C4-2B (cell line): ENCODE measurements around the gene OR4D11.

Experiments
- CTCF ChIP-seq: fragments of 450-650 bp; conservative IDR thresholded peaks from 2 replicates; pipeline ENCODE4 v1.5.1; 2017; ENCODE audit warnings: mild to moderate bottlenecking
- ZFX ChIP-seq: fragments of 450-650 bp; IDR thresholded peaks from 2 replicates; pipeline ENCODE4 v1.6.1; 2017

DNA sequence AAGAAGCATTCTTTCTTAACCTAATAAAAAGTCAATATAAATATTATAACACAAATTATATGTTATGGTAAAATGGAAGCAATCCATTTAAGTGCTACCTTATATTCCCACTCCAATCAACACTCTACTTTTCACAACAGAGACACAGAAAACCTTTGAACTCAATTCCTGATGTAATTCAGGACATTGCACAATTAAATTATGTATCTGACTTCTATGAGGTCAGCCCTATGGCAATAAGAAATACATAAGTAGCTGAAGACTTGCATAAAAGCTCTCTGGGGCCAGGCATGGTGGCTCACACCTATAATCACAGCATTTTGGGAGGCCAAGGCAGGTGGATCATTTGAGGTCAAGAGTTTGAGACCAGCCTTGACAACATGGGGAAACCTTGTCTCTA lies 23.5 kb upstream of the OR4D11 start:
- TF ChIP-seq CTCF (no peak), ZFX (no peak)
